HFFc6 (cell line): ENCODE results near the gene MAN1C1. TPM values are rescaled to one million over a fixed set of nuclear protein-coding genes. Genes with fewer than 3 reads are reported as not detected.

ENCODE experiments used
- DNase-seq: peaks from one replicate; pipeline ENCODE4 v3.0.0-alpha.2; 2018
- H3K27ac Mint-ChIP-seq: 2 replicates; pipeline ENCODE4 v1.8.0; 2020; ENCODE audit warnings: mild to moderate bottlenecking, mixed read lengths
- H3K27me3 Mint-ChIP-seq: 2 replicates; pipeline ENCODE4 v1.8.0; 2021; ENCODE audit warnings: mild to moderate bottlenecking, moderate library complexity, mixed read lengths; ENCODE audit not compliant: insufficient read depth
- H3K36me3 Mint-ChIP-seq: 2 replicates; pipeline ENCODE4 v1.8.0; 2021; ENCODE audit warnings: low read depth, mixed read lengths
- H3K4me1 Mint-ChIP-seq: 2 replicates; pipeline ENCODE4 v1.8.0; 2020; ENCODE audit warnings: low read depth, mixed read lengths
- H3K4me3 Mint-ChIP-seq: 2 replicates; pipeline ENCODE4 v1.8.0; 2020; ENCODE audit warnings: mild to moderate bottlenecking, moderate library complexity, mixed read lengths
- H3K9me3 Mint-ChIP-seq: 2 replicates; pipeline ENCODE4 v1.8.0; 2020; ENCODE audit warnings: mild to moderate bottlenecking, mixed read lengths
- CTCF ChIP-seq: fragments of 200-600 bp; sonication (generic); IDR thresholded peaks from 2 replicates; pipeline ENCODE4 v1.5.0; 2021; ENCODE audit warnings: antibody characterized with exemption, mild to moderate bottlenecking
- total RNA-seq, 6 experiments: library from RNA; stranded (reverse); fragmentation: NEBNext Ultra II Directional; extraction: Animal tissue kit (Norgen Biotek cat#: 25700); gene quantifications; 2 replicates in 1 of 6; 3 replicates in 5 of 6; pipeline ENCODE4 v1.2.3, GENCODE V29; 2021

The MAN1C1 gene
- total RNA-seq, 6 experiments from 2014 or later: 0.07 to 0.14 (median 0.08) TPM; not detected in 3

GRCh38 chr1:25643929-25644328, 27.3 kb downstream of the MAN1C1 start:
- Mint-ChIP-seq H3K27me3 (peaks cover 51% of the 10 kb centered on the region), H3K27ac (no peak overlapping the region), H3K4me3 (no peak overlapping the region), H3K4me1 (no peaks in the 10 kb centered on the region), H3K36me3 (no peaks in the 10 kb centered on the region), H3K9me3 (peaks cover 5% of the 10 kb centered on the region; the same call in 1 of the 2 replicates)
- no peak for DNase-seq
- no peak for TF ChIP-seq CTCF

- no peaks in the 10 kb centered on the region for H3K36me3 Mint-ChIP-seq
- H3K9me3 Mint-ChIP-seq: no peaks in the 10 kb centered on the region
- TF ChIP-seq CTCF: no peak
- H3K27me3 Mint-ChIP-seq: peaks cover 56% of the 10 kb centered on the region
- H3K4me1 Mint-ChIP-seq: no peaks in the 10 kb centered on the region
- DNase-seq: no peak
- no peak overlapping the region for H3K27ac Mint-ChIP-seq
- no peak overlapping the region for H3K4me3 Mint-ChIP-seq
These were observed 28.4 kb downstream of the MAN1C1 start for GRCh38 chr1:25644962-25645361.

- H3K9me3 Mint-ChIP-seq: no peaks in the 10 kb centered on the region
- no peak overlapping the region for H3K27ac Mint-ChIP-seq
- DNase-seq: no peak
- H3K36me3 Mint-ChIP-seq: no peaks in the 10 kb centered on the region
- H3K4me3 Mint-ChIP-seq: no peak overlapping the region
- H3K27me3 Mint-ChIP-seq: peaks cover 63% of the 10 kb centered on the region
- no peaks in the 10 kb centered on the region for H3K4me1 Mint-ChIP-seq
- TF ChIP-seq CTCF: no peak
These were observed 29.2 kb downstream of the MAN1C1 start for GRCh38 chr1:25645637-25646400.

- TF ChIP-seq CTCF: no peak
- no peaks in the 10 kb centered on the region for H3K4me1 Mint-ChIP-seq
- H3K9me3 Mint-ChIP-seq: no peaks in the 10 kb centered on the region
- no peaks in the 10 kb centered on the region for H3K36me3 Mint-ChIP-seq
- peaks cover 69% of the 10 kb centered on the region for H3K27me3 Mint-ChIP-seq
- H3K27ac Mint-ChIP-seq: no peak overlapping the region
- DNase-seq: no peak
- no peak overlapping the region for H3K4me3 Mint-ChIP-seq
These were observed 30.5 kb downstream of the MAN1C1 start for GRCh38 chr1:25647106-25647505.

GRCh38 chr1:25647863-25648262, 31.3 kb downstream of the MAN1C1 start:
- no peak overlapping the region for H3K4me3 Mint-ChIP-seq
- DNase-seq: no peak
- TF ChIP-seq CTCF: no peak
- H3K4me1 Mint-ChIP-seq: no peaks in the 10 kb centered on the region
- H3K27me3 Mint-ChIP-seq: peaks cover 71% of the 10 kb centered on the region
- H3K9me3 Mint-ChIP-seq: no peaks in the 10 kb centered on the region
- no peak overlapping the region for H3K27ac Mint-ChIP-seq
- H3K36me3 Mint-ChIP-seq: no peaks in the 10 kb centered on the region
